GM23248 (cell line): Measurements from ENCODE around the gene SLC29A2. TPM values are rescaled to one million over a fixed set of nuclear protein-coding genes. Genes with fewer than 3 reads are reported as not detected.

Source experiments
- DNase-seq: peaks from one replicate; pipeline ENCODE4 v3.0.0-alpha.2; 2015
- H2AFZ ChIP-seq: fragments of 200-600 bp; sonication (generic); 2 replicates; pipeline ENCODE4 v1.6.1; 2016; ENCODE audit warnings: antibody characterized with exemption
- H3F3A ChIP-seq: fragments of 200-600 bp; sonication (generic); 2 replicates; pipeline ENCODE4 v1.6.1; 2016; ENCODE audit warnings: mild to moderate bottlenecking, antibody characterized with exemption, mixed run types; ENCODE audit not compliant: insufficient read depth
- H3K27ac ChIP-seq: fragments of 200-600 bp; sonication (generic); 2 replicates; pipeline ENCODE4 v1.5.1; 2016; ENCODE audit warnings: mild to moderate bottlenecking
- H3K27me3 ChIP-seq: fragments of 200-600 bp; sonication (generic); replicated peaks from 2 replicates; pipeline ENCODE4 v1.6.1; 2016; ENCODE audit warnings: mild to moderate bottlenecking; ENCODE audit not compliant: insufficient read depth
- H3K36me3 ChIP-seq: fragments of 200-600 bp; sonication (generic); 2 replicates; pipeline ENCODE4 v1.6.1; 2016; ENCODE audit warnings: low read depth, mild to moderate bottlenecking
- H3K4me1 ChIP-seq: fragments of 200-600 bp; sonication (generic); 2 replicates; pipeline ENCODE4 v1.6.1; 2016; ENCODE audit warnings: mild to moderate bottlenecking; ENCODE audit not compliant: insufficient read depth
- H3K4me2 ChIP-seq: fragments of 200-600 bp; sonication (generic); one replicate; pipeline ENCODE4 v1.6.1; 2016; ENCODE audit warnings: mild to moderate bottlenecking; ENCODE audit not compliant: unreplicated experiment
- H3K4me3 ChIP-seq: fragments of 200-600 bp; sonication (generic); 2 replicates; pipeline ENCODE4 v1.5.1; 2016; ENCODE audit warnings: mild to moderate bottlenecking
- H3K79me2 ChIP-seq: fragments of 200-600 bp; sonication (generic); 2 replicates; pipeline ENCODE4 v1.6.1; 2016; ENCODE audit warnings: mild to moderate bottlenecking; ENCODE audit not compliant: insufficient read depth
- H3K9ac ChIP-seq: fragments of 200-600 bp; sonication (generic); 2 replicates; pipeline ENCODE4 v1.6.1; 2016; ENCODE audit warnings: mild to moderate bottlenecking
- H3K9me2 ChIP-seq: fragments of 200-600 bp; sonication (generic); 2 replicates; pipeline ENCODE4 v1.6.1; 2016; ENCODE audit warnings: mixed run types, mild to moderate bottlenecking, moderate library complexity; ENCODE audit not compliant: insufficient read depth
- H3K9me3 ChIP-seq: fragments of 200-600 bp; sonication (generic); one replicate; pipeline ENCODE4 v1.6.1; 2017; ENCODE audit warnings: low read depth
- H4K20me1 ChIP-seq: fragments of 200-600 bp; sonication (generic); 2 replicates; pipeline ENCODE4 v1.6.0; 2016; ENCODE audit not compliant: insufficient read depth
- EZH2 ChIP-seq: fragments of 200-600 bp; sonication (generic); IDR thresholded peaks from 2 replicates; pipeline ENCODE4 v1.6.1; 2018; ENCODE audit warnings: antibody characterized with exemption, mild to moderate bottlenecking; ENCODE audit not compliant: insufficient read depth, poor library complexity, severe bottlenecking
- EZH2phosphoT487 ChIP-seq: fragments of 200-600 bp; sonication (generic); IDR thresholded peaks from 2 replicates; pipeline ENCODE4 v1.6.1; 2018; ENCODE audit warnings: antibody characterized with exemption, moderate library complexity, mild to moderate bottlenecking, low read depth; ENCODE audit not compliant: insufficient read depth
- WGBS, 2 experiments: methylation state at CpG; one replicate each; pipeline ENCODE4 v1.1.6; 2015 to 2017; ENCODE audit warnings: low lambda C conversion rate in 2 of 2, low coverage in 1 of 2; ENCODE audit errors: missing lambda C conversion rate in 2 of 2; 5-methylcytosine and 5-hydroxymethylcytosine counted together
- in situ Hi-C: fragments of 300-500 bp; cut with MboI; formaldehyde crosslinking; loops from 2 replicates; pipeline ENCODE4 v1.15.0; 2020
- polyA plus RNA-seq: library from polyadenylated mRNA; unstranded; fragments of >200 nt; fragmentation: Nextera tagmentation; extraction: Ambion mirVana; gene quantifications from 2 replicates; pipeline ENCODE4 v1.2.1, GENCODE V29; 2016
- total RNA-seq: library from RNA; depleted of rRNA; stranded (reverse); fragments of >200 nt; shearing (Covaris generic); gene quantifications from 2 replicates; pipeline ENCODE4 v1.2.3, GENCODE V29; 2014

The SLC29A2 gene
- total and polyA plus RNA-seq, 2 experiments from 2014 or later, result not detected

- H3K4me2 ChIP-seq, result peak overlapping the region; percentile 97
These were observed 53.6 kb downstream of the SLC29A2 start for GRCh38 chr11:66317723-66318599.

GRCh38 chr11:66317322-66317722 is 54.2 kb downstream of the SLC29A2 start:
- peaks cover 29% of the 10 kb centered on the region for H3K4me1 ChIP-seq
- H3K27me3 ChIP-seq, result no peaks in the 10 kb centered on the region
- TF ChIP-seq EZH2, result no peak
- TF ChIP-seq EZH2phosphoT487, result no peak
- H3K9me2 ChIP-seq, result no peaks in the 10 kb centered on the region
- peak; percentile 83 for DNase-seq
- H2AFZ ChIP-seq, result peak overlapping the region; percentile 19; the same call in 1 of the 2 replicates
- H3K9me3 ChIP-seq, result no peaks in the 10 kb centered on the region
- peaks cover 32% of the 10 kb centered on the region for H3K79me2 ChIP-seq
- H3K4me2 ChIP-seq, result peak overlapping the region; percentile 97
- H3K36me3 ChIP-seq, result no peaks in the 10 kb centered on the region
- peak overlapping the region; percentile 87 for H3K4me3 ChIP-seq
- H3F3A ChIP-seq, result peaks cover 19% of the 10 kb centered on the region
- H3K27ac ChIP-seq, result peak overlapping the region; percentile 94
- H4K20me1 ChIP-seq, result no peaks in the 10 kb centered on the region
- 3% methylated on average over 10 to 11 of the region's 14 CpGs for WGBS, 2 experiments
- in situ Hi-C loops, result no loop called here
- peak overlapping the region; percentile 94 for H3K9ac ChIP-seq

More at GRCh38 chr11:66317723-66318599, 53.6 kb downstream of the SLC29A2 start:
- 11 to 14% methylated on average over 13 to 16 of the region's 16 CpGs for WGBS, 2 experiments
- H3K27ac ChIP-seq, result peak overlapping the region; percentile 94
- peaks cover 33% of the 10 kb centered on the region for H3K4me1 ChIP-seq
- no peaks in the 10 kb centered on the region for H3K36me3 ChIP-seq
- no peaks in the 10 kb centered on the region for H3K27me3 ChIP-seq
- DNase-seq, result peak; percentile 92
- H2AFZ ChIP-seq, result peak overlapping the region; percentile 30
- H3F3A ChIP-seq, result peaks cover 20% of the 10 kb centered on the region
- in situ Hi-C loops, result no loop called here
- H3K79me2 ChIP-seq, result peaks cover 32% of the 10 kb centered on the region
- peak overlapping the region; percentile 94 for H3K9ac ChIP-seq
- no peaks in the 10 kb centered on the region for H3K9me2 ChIP-seq
- H3K4me3 ChIP-seq, result peak overlapping the region; percentile 87
- H3K9me3 ChIP-seq, result no peaks in the 10 kb centered on the region
- H4K20me1 ChIP-seq, result no peaks in the 10 kb centered on the region
- TF ChIP-seq EZH2 (no peak), EZH2phosphoT487 (no peak)

GRCh38 chr11:66316849-66317251 is 54.7 kb downstream of the SLC29A2 start, which contains the start of gene CD248:
CD248 (minus strand) TSS chr11:66317044; CDS start chr11:66317027, 17 bp downstream.
- Histone ChIP-seq H3K9ac (peak within 1 kb of the TSS; percentile 94), H3F3A (peaks cover 15% of the 10 kb centered on the region), H3K4me3 (peak within 1 kb of the TSS; percentile 87), H3K36me3 (no peaks in the 10 kb centered on the region), H3K9me3 (no peaks in the 10 kb centered on the region), H2AFZ (peak within 1 kb of the TSS; percentile 19; the same call in 1 of the 2 replicates), H3K79me2 (peaks cover 32% of the 10 kb centered on the region), H3K27ac (peak within 1 kb of the TSS; percentile 94), H3K9me2 (no peaks in the 10 kb centered on the region), H4K20me1 (no peaks in the 10 kb centered on the region), H3K4me2 (peak within 1 kb of the TSS; percentile 97), H3K4me1 (peaks cover 25% of the 10 kb centered on the region), H3K27me3 (no peaks in the 10 kb centered on the region)
- TF ChIP-seq EZH2phosphoT487 (no peak), EZH2 (no peak)
- in situ Hi-C loops, result no loop called here
- 0 to 2% methylated on average over 13 to 17 of the region's 29 CpGs for WGBS, 2 experiments
- DNase-seq, result peak; percentile 81

- WGBS, 2 experiments, result 1 to 2% methylated on average over 31 to 50 of the region's 52 CpGs
- no peaks in the 10 kb centered on the region for H3K9me3 ChIP-seq
- H4K20me1 ChIP-seq, result no peaks in the 10 kb centered on the region
- peak overlapping the region; percentile 94 for H3K27ac ChIP-seq
- H3K79me2 ChIP-seq, result peaks cover 32% of the 10 kb centered on the region
- peak overlapping the region; percentile 97 for H3K4me2 ChIP-seq
- peak overlapping the region; percentile 94 for H3K9ac ChIP-seq
- no peaks in the 10 kb centered on the region for H3K36me3 ChIP-seq
- peak; percentile 63 for DNase-seq
- peak overlapping the region; percentile 87 for H3K4me3 ChIP-seq
- peaks cover 23% of the 10 kb centered on the region for H3K4me1 ChIP-seq
- no peak overlapping the region for H2AFZ ChIP-seq
- H3F3A ChIP-seq, result peaks cover 13% of the 10 kb centered on the region
- no peaks in the 10 kb centered on the region for H3K9me2 ChIP-seq
- in situ Hi-C loops, result no loop called here
- TF ChIP-seq EZH2phosphoT487, result no peak
- no peak for TF ChIP-seq EZH2
- no peaks in the 10 kb centered on the region for H3K27me3 ChIP-seq
These were observed 55.4 kb downstream of the SLC29A2 start for GRCh38 chr11:66315921-66316811.
